NCI-H1092 treated with DMSO at 0.1 percent for 48 hours (cell line): Measurements from ENCODE around the gene KLHL7.
A peak's percentile ranks its signal among the peaks of the same experiment; 100 is the strongest.

ENCODE experiments used
- DNase-seq: peaks from one replicate; lab custom pipeline; 2025; lab: John Stamatoyannopoulos, UW

Gene KLHL7

DNA sequence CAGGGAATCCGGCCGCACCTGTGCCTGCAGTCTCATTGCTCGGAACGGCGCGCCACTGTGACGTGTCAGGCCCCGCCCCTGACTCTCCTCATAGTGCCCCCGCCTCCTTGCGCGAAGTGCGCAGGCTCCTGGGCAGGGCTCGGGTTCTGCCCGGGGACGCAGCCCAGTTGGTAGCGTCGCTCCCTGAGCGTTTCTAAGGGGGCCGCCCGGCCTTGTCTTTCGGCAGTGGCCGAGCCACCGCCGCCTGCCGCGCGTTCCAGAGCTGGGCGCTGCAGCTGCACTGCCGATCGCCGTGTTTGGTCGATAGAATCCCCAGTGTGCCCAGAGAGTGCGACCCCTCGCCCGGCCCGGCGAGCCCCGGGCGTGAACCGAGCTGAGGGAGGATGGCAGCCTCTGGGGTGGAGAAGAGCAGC lies at the start of gene KLHL7:
KLHL7 (plus strand) TSS at position 142 of the 413 bp plus-strand sequence; CDS start at position 384, 242 bp downstream.
- peak; percentile 94 for DNase-seq

GRCh38 chr7:23058408-23059096 lies 47.0 kb upstream of the KLHL7 start:
- DNase-seq, result no peak

GRCh38 chr7:23061327-23061726 lies 44.3 kb upstream of the KLHL7 start:
- DNase-seq, result no peak

GRCh38 chr7:23062452-23062851 lies 43.1 kb upstream of the KLHL7 start:
- DNase-seq, result no peak

DNA sequence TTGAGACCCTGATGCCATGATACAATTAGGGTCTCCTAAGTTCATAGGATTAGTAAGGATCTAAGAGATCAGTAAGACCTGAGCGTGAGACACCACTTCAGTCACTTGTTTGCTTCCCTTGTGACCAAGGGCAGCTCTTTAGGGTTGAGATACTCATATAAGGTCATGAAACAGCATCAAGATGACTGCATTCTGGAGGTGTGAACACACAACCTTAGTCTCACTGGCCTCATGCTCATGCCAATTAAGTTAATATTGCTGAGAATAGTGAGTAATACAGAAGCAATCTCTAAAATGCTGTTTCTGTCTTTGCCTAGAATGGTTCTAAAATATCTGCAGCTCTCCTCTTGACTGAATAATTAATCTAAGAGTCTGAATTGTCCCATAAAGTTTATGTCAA lies 39.6 kb upstream of the KLHL7 start:
- no peak for DNase-seq

DNA sequence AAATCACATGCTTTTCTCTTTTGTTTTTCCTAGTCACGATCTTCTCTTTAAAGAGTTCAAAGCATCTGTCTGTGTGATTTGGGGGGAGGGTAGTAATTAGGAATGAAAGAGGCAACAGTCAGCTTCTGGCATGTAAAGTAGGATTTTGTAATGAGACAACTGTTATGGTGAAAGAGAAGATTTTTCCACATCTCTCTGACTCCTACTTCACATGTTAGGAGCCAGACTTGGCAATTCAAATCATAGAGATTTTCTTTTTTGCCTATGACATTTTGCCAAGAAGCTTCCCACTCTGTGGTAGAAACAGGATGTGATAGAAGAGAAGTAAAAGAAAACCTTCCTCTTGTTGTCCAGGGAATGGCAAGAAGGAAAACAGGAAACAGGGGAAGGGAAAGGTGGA lies 38.3 kb upstream of the KLHL7 start:
- no peak for DNase-seq

DNA sequence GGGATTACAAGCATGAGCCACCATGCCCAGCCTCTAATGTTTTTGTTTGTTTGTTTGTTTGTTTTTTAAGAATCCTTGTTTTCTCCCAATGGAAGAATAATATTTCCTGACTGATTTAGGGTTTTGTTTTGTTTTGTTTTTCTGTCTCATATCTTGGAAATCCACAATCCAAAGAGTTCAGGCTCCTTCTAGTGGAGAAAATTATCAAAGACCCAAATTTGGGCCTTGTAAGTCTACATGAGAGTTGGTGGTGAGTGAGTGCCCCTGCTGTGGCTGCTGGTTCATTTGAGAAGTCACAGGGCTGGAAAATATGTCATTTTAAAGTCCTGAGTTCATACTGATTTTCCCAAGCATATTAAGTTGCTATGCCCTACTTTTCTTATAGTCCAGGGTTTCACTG lies 33.5 kb upstream of the KLHL7 start:
- no peak for DNase-seq

GRCh38 chr7:23072922-23073321 lies 32.7 kb upstream of the KLHL7 start:
- DNase-seq, result no peak

DNA sequence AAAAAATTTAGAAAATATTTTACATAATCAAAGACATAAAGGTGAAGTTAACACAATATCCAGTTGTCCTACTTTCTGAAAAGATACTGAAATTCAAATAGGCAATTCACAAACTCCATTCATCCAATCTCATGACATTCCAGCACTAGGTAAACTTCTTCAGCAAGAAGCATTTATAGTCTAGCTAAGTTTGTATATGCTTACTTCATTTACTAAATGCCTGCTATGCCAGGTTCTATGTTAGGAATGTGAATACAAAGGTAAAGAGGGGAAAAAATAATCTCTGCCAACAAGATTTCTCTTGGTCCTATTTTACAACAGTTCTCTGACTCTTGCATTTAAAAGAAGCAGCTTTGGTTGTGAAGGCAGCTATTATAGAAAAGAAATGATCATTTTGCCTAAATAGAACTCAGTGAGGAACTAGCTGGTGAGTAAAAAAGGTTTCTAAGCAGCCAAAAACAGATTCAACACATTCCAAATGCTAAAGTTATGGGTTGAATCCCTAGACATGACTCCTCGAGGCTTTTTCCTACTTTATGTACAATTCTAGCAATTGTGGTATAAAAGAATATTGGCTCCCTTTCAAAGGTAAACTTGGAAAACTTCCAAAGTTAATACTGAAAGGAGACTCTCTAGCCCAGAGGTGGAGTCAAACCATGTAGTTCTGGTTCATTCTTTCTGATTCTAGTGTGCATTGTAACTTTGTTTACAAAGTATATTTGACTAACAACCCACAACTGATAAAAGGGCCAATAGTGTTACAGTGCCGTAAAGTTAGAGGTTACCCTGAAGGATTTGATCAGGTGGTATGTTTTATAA lies 30.9 kb upstream of the KLHL7 start:
- DNase-seq, result peak; percentile 66

GRCh38 chr7:23075571-23075970 lies 30.0 kb upstream of the KLHL7 start:
- DNase-seq, result no peak

- DNase-seq, result no peak
Observed at GRCh38 chr7:23076772-23077171, 28.8 kb upstream of the KLHL7 start.

GRCh38 chr7:23093111-23093510 lies 12.5 kb upstream of the KLHL7 start:
- DNase-seq, result no peak

DNA sequence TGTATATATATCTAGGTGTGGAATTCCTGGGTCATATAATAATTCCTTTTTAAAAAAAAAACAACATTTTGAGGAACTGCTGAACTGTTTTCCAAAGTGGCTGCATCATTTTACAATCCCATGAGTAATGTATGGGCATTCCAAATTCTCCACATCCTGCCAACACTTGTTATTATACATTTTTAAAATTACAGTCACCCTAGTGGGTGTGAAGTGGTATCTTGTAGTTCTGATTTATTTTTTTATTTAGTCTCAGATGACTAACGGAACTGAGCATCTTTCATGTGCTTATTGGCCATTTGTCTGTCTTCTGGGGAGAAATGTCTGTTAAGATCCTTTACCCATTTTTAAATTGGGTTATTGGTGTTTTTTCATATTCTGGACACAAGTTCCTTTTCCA lies 12.0 kb upstream of the KLHL7 start:
- DNase-seq, result no peak

GRCh38 chr7:23096518-23097290 lies 8.9 kb upstream of the KLHL7 start:
- DNase-seq, result no peak

- DNase-seq, result no peak
Observed at GRCh38 chr7:23098029-23098428, 7.6 kb upstream of the KLHL7 start.

DNA sequence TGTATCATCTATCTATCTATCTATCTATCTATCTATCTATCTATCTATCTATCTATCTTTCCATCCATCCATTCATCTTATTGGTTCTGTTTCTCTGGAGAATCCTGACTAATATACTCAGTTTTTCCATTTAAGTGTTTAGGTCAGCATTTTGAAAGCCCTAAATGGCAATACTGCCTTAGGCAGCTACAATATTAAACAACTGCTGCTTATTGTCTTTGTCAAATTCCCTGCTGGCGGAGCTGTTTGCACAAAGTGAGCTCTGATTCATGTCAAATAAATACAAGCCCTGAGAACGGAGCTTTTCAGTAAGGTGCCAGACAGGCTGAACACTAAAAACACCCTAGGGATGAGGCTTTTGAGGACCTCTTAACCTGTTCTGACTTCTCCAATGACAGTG lies 7.1 kb upstream of the KLHL7 start:
- DNase-seq, result no peak

- DNase-seq, result no peak
Observed at GRCh38 chr7:23100697-23101096, 4.9 kb upstream of the KLHL7 start.

DNA sequence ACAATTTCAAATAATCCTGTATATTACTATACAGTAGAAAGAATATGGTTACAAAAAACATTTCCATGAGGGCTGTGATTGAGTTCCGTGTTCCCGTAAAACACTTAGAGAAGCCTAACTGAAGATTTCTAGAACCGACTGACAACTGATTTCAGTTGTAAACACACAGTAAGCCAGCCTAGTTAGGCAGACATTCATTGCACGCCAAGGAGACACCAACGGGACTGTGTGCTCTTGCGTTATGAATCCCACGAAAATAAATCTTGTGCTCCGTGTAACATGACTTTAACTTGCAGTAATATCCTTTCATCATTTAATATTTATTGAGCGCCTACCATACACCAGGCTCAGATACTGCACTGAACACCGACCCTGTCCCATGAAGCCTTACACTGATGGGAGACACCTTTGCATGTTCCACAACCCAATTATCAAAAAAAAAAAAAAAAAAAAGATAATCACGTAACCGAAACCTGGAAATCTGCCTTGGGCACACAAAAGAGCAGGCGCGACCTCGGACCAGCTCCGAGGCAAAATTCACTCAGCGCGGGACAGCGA lies 420 bp upstream of the KLHL7 start:
- DNase-seq, result no peak

DNA sequence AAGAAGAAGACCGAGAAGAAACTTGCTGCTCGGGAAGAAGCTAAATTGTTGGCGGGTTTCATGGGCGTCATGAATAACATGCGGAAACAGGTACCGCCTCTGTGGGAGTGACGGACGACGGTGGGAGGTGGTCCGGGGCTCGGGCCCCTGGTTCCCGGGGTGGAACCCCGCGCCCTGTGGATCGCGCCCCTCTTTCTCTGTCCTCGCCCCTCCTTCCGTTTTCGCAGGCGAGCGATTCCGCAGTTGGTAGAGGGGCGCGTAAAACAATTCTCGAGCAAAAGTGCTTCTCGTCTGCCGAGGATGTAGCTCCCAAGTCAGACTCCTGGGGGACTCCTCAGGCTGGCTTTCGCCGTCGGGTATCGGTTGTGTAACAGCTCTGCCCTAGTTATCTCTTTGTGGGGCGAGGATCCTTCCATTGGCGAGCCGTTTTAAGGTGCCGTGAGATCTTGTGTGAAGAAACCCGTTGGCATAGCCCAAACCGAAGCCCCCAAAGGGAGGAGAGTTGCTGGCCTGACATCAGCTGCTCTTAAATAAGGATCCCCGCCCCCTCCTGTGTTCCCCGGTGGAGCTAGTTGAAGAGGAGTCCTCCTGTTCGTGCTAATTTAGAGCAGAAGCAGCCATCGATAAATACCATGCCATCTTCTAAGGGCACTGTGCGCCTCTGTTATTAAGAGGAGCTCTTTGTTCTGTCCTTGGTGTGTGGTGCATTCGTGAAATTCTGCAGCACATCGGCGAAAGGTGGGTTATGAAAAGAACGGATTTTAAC lies 655 bp downstream of the KLHL7 start:
- peak; percentile 88 for DNase-seq

GRCh38 chr7:23106823-23107663 lies 1.5 kb downstream of the KLHL7 start:
- peak; percentile 52 for DNase-seq

DNA sequence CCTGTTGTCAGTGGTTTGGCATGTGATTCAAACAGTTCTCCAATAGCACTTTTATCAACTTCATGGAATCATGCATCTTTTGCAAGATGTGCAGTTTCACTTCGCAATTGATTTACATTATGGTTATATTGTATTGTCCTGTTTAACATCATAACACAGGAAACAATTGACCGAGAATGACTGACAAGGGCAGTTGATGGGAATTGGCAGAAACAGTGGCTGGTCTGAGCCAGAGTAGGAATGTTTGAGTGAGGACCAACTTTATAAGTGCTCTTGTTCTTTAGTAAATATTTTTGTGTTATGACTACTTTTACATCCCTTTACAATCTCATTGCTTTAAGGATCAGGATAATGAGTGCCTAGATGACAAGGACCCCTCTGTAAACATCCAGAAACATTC lies 2.2 kb downstream of the KLHL7 start:
- no peak for DNase-seq
